ENCODE data around the gene HPCAL1.

Gene HPCAL1

GRCh38 chr2:10407841-10408648 is 105.3 kb downstream of the HPCAL1 start:
- peak in 3 of 5 experiments; percentile 25 to 73 (median 61) for DNase-seq

DNA sequence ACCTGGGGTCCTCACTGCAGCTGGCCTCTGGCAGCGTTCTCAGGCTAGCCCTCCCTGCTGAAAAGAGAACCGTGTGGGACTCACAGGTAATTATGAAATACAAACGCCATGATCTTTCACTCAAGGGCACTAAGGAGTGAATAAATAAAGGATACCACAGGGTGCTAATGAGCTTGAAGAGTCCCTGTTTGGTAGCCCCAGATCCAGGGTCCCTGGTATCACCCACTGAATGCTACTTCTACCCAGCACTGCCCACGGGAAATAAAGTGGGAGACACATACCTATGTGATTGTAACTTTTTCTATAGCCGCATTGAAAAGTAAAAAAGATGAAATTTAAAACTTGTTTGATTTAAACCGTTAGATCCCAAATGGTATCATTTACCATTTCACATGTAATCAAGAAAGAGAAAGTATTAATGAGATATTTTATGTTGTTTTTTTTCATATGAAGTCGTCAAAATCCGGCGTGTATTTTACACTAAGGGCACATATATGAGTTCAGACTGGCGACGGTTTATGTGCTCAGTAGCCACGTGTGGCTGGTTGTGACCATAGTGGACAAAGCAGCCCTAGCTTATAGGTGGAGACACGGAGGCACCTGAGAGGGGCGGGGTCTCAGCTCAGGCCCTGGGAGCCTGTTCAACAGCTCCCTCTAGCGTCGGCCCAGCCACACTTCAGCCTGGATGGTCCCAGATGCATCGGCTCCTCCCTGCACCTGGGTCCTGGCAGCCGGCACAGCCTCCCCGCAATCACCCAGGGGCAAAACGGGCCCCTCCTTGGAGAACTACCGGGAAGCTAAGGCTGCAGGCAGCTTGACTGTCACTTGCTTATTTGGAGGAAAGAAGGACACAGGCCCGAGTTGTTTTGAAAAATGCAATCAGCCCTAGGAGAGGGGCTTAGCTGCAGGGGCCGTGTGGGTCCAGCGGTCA is 106.2 kb downstream of the HPCAL1 start:
- peak; percentile 60 to 81 (median 73) for DNase-seq

- DNase-seq = no peak
Measured at GRCh38 chr2:10410001-10410822, 107.5 kb downstream of the HPCAL1 start.

DNA sequence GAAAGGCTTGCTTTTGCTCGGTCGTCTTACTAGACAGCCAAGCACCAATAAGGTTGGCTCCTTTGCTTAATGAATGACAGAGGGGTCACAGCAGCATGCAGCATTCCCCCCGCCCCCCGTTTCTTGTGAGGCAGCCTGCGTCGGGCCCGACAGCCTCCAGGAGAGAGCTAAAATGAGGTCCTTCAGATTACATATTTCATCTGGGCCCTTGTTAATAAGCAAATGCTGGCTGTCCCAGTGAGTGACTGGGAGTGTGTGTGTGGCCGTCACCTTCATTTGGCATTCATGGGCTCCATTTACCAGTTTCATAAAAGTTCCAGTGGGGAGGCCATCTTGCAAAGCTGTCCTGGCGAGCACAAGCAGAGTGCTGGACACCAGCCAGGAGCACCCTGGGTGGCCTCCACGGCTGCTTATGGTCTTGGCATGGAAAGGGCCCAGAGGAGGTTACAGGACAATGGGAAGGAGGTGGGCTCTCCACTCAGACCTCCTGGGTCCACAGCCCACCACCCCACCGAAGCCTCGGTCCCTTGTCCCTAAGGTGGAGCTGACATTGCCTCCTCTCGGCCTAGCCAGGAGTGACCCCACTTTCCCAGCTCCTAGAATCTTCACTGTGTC is 108.2 kb downstream of the HPCAL1 start:
- no peak for DNase-seq

- DNase-seq = no peak
Measured at GRCh38 chr2:10411557-10411956, 108.9 kb downstream of the HPCAL1 start.

GRCh38 chr2:10412380-10412779 is 109.7 kb downstream of the HPCAL1 start:
- peak in 1 of 5 experiments; percentile 48 for DNase-seq

- DNase-seq = no peak
Measured at GRCh38 chr2:10413503-10413902, 110.8 kb downstream of the HPCAL1 start.

- DNase-seq = no peak
Measured at GRCh38 chr2:10413991-10414451, 111.3 kb downstream of the HPCAL1 start.

GRCh38 chr2:10414591-10414990 is 111.9 kb downstream of the HPCAL1 start:
- no peak for DNase-seq

DNA sequence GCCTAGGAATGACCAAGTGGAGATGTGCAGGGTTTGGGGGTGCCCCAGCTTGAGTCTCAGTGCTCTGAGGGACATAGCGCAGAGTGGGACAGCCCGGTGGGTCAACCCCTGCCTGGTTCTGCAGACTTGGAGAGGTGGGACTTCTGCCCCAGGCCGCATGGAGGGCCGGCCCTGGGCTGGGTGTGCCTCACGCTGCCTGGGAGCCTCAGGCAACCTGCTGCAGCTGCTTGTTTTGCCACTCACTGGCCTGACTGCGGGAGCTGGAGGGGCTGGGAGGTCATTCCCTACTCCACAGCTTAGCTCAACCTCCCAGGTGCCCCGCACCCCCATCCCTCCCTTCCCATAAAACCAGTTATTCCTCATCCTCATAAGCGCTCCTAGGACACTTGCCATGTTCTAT is 112.3 kb downstream of the HPCAL1 start:
- no peak for DNase-seq

DNA sequence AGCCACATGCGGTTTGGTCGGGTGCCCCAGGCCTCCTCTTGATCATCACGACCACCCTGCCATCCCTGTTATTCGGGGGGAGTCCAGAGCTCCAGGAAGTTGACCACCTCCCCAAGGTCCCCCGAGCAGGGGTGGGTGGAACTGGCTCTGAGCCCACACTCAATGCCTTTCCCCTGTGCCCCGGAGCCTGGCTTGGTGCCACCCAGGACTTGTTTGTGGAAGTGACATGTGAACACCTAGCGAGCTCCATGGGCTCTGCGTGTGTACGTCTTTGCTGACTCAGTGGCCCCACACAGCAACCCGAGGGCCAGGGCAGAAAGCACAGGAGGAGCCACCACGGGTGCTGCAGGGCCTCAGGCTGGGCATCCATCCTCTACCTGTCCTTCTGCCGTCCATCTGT is 112.9 kb downstream of the HPCAL1 start:
- no peak for DNase-seq

GRCh38 chr2:10417551-10418335 is 115.0 kb downstream of the HPCAL1 start:
- no peak for DNase-seq

- no peak for DNase-seq
Measured at GRCh38 chr2:10419553-10420257, 117.0 kb downstream of the HPCAL1 start.

- DNase-seq = no peak
Measured at GRCh38 chr2:10422251-10422650, 119.5 kb downstream of the HPCAL1 start.

DNA sequence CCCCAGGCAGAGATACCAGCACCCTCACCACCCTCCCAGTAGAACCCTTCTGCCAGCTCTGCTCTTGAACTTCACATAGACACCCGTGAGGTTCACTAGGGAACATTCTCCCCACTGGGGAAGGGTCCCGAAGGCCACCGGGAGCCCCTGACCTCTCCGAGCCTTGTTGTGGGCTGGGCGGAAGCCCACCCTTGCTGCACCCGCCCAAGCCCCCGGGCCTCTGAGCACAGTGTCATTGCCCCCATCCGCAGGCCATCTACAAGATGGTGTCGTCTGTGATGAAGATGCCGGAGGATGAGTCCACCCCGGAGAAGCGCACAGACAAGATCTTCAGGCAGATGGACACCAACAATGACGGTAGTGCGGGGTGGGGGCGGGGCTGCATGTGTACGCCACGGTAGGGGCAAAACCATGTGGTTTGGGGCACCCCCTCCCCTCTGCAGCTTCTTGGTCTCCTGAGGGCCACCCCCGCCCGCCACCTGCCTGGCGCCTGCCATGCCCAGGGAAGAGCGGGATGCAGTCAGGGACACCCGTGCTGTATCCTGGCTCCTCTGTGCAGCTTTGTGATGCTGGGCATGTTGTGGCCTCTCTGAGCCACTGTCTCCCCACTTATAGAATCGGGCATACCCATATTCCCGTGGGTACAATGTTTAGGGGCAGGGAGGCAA is 120.2 kb downstream of the HPCAL1 start:
- no peak for DNase-seq

DNA sequence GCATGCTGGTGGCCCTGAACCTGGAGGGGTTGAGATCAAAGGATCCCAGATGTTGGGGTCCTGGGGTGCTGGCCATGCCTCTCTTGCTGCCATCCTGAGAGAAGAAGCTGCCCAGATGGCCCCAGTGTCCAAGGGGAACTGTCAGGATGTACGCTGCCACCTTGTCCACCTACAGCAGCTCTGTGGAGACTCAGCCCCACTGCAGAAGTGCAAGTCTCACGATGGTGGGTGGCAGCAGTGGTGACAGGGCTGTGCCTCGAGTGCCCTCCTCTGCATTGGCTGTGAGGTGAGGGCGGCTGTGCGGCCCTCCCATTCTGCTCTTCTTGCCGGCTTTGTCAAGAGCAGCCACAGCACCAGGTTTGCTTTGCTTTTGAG is 120.7 kb downstream of the HPCAL1 start:
- DNase-seq = no peak

DNA sequence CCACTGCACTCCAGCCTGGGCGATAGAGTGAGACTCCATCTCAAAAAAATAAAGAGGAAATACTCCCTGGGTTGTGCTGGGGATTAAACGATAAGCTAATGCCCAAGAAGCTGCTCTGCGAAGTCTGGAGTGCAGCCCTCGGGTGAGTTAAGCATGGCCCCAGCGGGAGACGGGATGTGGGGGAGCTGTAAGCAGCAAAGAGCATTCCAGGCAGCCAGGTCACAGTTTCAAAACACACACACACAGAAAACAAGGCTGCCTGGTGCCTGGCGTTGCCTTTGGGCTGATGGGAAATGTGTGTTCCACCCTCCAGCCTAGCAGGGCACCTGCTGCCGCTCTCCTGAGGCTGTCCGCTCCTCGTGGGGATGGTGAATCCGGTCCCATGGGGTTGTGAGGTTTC is 121.3 kb downstream of the HPCAL1 start:
- DNase-seq = no peak

DNA sequence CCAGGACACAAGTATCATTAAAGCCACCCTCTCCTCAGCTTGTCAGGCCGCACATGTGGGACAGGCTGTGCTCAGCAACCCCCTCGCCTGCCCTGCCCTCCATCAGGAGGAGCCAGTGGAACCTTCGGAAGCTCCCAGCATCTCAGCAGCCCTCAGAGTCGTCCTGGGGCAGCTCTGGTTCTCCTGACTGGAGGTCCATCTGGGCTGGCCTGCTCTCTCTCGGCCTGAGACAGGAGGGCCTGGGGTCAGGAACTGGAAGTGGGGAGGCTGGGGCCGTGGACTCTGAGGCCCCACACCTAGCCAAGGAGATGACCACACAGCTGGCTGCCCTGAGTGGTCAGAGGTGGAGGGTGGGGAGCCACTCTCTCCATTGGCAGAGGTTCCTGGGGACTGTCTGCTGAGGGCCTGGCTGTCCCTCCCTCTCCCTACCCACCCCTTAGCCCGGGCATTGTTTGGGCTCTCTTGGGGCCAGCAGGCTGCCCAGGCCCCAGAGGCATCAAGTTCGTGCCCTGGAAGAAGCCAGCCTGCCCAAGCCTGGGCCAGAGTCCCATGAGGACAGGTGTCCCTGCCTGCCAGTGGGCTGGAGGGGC is 122.3 kb downstream of the HPCAL1 start:
- DNase-seq = no peak

DNA sequence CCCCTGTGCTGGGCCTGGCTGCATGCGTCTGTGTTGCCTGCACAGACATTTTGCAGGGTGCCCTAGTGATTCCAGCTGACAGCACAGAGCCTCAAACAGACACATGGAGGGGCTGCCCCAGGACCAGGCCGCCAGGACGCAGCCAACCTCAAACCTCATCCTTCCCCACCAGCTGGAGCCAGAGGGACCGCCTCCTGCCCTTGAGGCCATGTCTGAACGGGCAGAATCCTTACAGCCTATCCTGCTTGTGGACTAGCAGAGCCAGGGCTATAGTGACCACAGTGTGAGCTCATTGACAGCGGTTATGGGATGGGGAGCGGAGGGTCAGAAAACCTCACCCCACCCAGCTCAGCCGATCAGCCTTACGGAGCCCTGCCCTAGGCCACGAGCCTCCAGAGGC is 123.0 kb downstream of the HPCAL1 start:
- no peak for DNase-seq

Measured in T-helper 2 cell (primary cell).